Suppressor macrophage treated with lipopolysaccharide for 1 hour (primary cell): ENCODE measurements around the gene FLT1.

Experiments
- DNase-seq, 3 donors: peaks; one replicate each; pipeline ENCODE4 v3.0.0-alpha.2; 2020 to 2022

FLT1 gene

DNA sequence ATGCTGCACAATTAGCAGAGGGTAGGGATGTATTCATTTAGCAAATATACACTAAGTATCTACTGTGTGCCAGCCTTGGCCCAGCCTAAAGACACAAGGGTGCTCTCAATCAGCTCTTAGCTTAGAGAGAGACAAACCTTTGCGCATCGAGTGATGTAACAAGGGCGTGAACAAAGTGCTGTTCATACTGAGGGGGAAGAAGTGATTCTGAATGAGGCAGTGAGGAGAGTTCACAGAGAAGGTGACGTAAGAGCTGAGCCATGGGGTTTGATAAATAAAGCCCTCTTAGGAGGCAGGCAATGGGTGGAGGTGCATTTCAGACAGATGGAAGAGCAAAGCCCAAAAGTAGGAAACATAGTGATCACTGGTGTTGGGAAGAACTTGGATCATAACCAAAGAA lies 68.5 kb downstream of the FLT1 start:
- DNase-seq = peak; percentile 27 to 44 (median 40)

DNA sequence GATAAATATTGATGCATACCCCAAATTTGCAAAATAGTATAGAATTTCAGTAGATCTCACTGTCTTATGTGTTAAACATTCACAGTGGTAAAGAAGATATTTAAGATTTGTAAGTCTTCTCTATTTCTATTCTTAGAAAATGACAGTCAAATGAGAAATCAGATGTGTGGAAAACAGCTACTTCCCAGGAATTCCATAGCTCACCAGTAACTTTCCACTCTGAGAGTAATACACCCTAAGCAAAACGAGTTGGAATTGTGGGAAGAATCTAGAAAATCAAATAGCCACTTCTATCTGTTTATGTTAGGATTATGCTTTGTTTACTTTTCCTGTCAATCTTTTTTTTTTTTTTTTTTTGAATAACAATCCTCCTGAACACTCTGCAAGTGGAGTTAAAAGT lies 69.1 kb downstream of the FLT1 start:
- no peak for DNase-seq

GRCh38 chr13:28424541-28424940 lies 70.4 kb downstream of the FLT1 start:
- no peak for DNase-seq

DNA sequence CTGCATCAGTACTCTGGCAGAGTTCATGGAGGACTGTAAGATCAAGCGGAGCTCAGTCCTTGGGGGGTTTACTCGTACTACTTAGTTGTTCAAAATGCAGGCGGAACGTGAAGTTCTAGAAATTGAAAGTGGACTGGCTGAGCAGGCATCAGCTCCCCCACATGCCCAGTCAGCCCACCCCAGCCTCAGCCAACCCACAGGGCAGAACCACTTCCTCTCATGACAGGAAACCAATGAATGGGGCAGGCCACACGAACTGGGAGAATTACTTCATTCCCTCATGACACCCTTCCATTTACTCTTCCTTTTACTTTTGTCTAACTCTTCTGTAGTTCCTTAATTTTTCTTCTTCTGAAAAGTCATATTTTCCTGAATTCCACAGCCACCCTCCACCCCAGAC lies 71.9 kb downstream of the FLT1 start:
- peak; percentile 91 to 94 (median 92) for DNase-seq

- DNase-seq = peak; percentile 44 to 57 (median 51)
Measured at GRCh38 chr13:28421676-28422410, 73.1 kb downstream of the FLT1 start.

GRCh38 chr13:28420704-28421103 lies 74.2 kb downstream of the FLT1 start:
- no peak for DNase-seq

- DNase-seq = peak; percentile 31 to 66 (median 63)
Measured at GRCh38 chr13:28415994-28416421, 78.9 kb downstream of the FLT1 start.

GRCh38 chr13:28413999-28414398 lies 80.9 kb downstream of the FLT1 start:
- DNase-seq = no peak

DNA sequence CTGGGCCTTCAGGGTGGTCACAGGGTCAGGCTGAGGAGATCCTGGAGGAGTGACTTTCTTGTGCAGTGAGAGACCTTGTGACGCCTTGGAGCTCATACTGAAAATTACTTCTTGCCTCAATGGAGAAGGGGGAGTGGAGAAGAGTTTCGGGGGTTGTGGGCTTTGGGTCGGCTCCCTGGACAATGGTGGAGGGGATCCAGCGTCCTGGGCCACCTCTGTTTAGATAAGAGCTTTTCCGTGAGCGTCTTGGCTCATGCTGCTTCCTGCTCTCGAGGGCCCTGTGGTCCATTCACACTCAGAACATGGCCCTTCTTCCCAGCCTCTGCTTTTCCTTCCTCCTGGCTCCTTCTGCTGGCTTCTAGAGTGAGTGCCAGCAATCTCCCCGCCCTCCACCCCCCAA lies 81.9 kb downstream of the FLT1 start:
- DNase-seq = no peak

GRCh38 chr13:28411831-28412353 lies 83.0 kb downstream of the FLT1 start:
- peak; percentile 44 to 63 (median 60) for DNase-seq

DNA sequence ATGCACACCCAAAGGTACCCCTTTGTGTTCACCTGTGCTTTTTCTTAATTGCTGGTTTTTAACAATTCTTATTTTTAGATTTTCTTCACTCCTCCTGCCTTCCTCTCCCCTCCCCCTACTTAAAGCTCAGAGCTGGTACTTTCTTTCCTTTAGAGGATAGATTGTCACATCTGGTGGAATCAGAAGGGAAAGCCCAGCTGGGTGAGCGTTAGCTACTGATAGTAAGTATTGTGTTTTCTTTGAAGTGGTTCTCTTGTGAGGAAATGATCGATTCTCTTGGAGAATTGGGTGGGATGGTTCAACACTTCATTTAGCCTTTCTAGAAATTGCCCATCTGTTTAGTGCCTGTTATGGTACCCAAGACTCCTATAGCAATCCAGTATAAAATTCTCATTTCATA lies 84.8 kb downstream of the FLT1 start:
- no peak for DNase-seq

GRCh38 chr13:28409648-28410047 lies 85.3 kb downstream of the FLT1 start:
- DNase-seq = no peak

DNA sequence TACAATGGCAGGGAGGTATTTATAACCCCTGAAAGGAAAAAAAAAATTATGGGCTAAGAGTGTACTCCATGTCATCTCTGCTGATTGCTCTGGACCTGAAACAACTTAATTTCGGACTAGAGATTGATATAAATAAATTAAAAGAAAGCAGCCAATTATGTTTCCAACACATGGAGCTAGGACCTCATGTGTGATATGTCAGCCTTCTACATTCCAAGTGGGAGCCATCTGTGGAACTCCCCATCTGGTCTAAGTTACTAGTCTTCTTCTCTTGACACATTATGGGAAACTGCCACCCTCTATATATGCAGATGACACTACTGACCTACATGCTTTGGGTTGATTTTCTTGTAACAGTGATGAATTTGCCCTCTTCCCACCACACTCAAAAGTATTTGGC lies 86.1 kb downstream of the FLT1 start:
- no peak for DNase-seq

DNA sequence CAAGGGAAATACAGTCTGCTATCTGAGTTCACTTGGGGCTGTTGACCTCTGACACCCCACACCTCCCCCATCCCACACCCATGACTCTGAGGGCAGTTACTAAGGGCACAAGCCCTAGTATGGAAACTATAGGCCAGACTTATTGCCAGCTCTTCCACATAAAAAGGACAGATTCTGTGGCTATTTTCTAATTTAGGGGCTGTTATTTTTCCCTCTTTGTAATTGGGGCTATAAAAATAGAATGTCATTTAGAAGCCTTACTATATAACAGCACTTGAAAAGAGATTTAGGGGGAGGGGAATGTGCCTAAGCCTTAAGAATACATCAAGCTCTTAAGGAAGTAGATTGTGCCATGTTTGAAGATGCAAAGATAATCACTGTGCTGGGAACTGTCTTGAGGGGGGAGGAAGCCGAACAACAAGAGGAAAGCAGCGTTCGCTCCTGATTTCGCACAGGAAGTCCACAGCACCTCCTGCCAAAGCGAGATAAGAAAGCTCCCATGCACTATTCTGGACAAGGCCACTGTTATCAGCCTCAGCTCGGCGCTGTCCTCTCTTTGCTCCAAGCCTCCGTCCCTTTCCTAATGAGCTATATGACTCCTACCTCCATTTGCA lies 86.6 kb downstream of the FLT1 start:
- DNase-seq = peak in 1 of 3 donors; percentile 37

- peak in 2 of 3 donors; percentile 39 to 48 for DNase-seq
Measured at GRCh38 chr13:28406733-28407266, 88.1 kb downstream of the FLT1 start.

DNA sequence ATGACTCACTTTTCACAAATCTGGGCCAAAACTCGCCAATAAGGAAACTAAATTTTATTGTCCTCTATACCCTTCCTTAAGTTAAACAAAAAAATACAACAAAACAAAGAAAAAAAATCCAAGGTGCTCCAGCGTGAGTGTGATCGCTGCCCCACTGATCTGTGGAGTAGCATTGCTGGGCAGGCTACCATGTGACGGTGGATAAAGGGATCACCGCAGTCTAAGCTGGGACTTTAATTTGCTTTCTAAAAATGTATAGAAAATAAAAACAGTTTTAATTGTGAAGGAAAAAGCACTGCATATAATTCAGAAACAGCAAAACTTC lies 92.9 kb downstream of the FLT1 start:
- no peak for DNase-seq

- DNase-seq = peak; percentile 74 to 94 (median 91)
Measured at GRCh38 chr13:28401303-28402056, 93.4 kb downstream of the FLT1 start.

GRCh38 chr13:28396053-28396452 lies 98.9 kb downstream of the FLT1 start:
- no peak for DNase-seq

DNA sequence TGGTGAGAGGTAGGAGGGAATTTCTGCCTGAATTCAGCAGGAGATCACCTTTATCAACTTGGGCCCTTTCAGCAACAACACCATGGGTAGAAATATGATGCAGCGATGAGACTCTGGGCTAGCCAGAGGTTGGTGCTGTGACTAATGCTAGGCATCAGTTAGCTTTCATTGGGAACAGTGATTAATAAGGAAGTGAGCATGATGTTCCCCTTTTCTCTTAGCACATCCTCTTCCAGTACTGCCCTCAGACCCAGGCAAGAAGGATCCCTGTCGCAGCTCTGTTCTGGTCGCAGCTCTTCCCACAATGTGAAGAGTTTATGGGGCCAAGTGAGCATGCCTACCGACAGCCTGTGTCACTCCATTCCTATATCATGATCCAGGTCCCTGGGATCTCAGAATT lies 100.5 kb downstream of the FLT1 start:
- peak; percentile 77 to 90 (median 87) for DNase-seq

DNA sequence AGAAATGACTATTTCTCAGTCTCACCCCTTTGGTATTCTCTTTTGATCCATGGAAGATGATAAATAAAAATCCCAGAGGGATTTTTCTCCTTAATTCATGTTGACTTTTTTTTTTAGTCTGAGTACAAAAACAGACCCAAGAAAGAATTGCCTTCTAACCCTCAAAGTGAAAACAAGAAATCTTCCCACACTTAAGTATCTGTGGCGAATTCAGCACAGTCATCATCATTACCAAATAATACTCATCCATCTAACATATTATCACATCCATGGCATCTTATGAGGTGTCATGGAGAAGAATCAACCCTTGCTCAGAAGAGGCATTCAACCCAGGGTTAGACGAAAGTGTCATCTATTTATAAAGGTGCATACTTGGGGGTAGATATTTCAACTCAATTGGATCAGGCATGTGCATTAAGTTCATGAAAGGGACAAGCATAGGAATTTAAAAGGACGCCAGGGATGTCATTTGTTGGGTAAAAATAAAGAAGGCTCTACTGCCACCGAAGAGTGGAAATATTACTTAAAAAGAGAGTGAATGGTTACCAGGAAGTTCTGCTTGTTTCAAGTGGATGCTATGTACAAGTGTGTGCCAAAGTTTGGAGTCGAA lies 101.9 kb downstream of the FLT1 start:
- no peak for DNase-seq

- DNase-seq = no peak
Measured at GRCh38 chr13:28392428-28392827, 102.5 kb downstream of the FLT1 start.

DNA sequence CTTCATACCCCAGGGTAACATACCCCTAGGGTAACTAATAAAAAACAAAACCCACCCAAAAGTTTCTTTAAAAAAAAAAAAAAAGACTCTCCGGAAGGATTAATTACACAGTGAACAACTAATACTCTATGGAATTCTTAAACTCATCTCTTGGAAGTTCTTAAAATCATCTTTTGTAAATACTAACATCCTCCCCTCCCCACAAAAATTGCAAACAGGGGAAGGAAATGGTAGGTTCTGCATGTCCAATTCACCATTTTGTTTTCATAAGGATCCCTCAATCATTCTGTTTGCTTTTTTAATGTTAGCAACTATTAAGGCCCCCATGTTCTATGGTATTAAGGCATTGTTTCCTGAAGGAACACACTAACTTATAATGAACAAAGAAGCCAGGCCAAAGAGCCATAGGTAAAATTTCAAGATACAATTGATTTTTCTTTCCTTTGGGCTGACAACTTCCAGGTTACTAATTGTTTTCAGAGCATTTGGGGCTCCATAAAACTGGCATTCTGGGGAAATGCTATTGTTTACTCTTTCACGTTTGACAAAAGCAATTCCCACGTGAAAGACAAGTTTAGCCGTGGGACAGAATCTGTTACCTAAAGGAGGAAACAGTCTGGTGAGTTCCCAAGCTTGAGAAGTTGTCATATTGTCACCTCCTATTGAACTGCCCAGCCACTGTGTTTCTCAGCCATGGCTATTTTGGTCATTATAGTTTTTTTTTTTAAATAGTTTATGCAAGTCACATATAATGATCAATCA lies 107.0 kb downstream of the FLT1 start:
- no peak for DNase-seq
